Measurements from ENCODE around the gene ZNF90.

- no peak for TF ChIP-seq CTCF (IDR thresholded peaks at IDR 0.05)
- TF ChIP-seq POLR2A (IDR thresholded peaks at IDR 0.05), result no peak
These were observed 75.5 kb downstream of the ZNF90 start for GRCh38 chr19:20153281-20153680.

Measured in Peyer's patch (tissue), 4 donors.